Measurements from ENCODE around the gene CHD6.

Gene CHD6

GRCh38 chr20:41475503-41475902 lies 142.7 kb downstream of the CHD6 start:
- no peak for DNase-seq (ENCODE audit: low read depth in 1 of 2, low spot score in 1 of 2)

GRCh38 chr20:41470362-41471095 lies 147.6 kb downstream of the CHD6 start:
- no peak for DNase-seq (ENCODE audit: low read depth in 1 of 2, low spot score in 1 of 2)

DNA sequence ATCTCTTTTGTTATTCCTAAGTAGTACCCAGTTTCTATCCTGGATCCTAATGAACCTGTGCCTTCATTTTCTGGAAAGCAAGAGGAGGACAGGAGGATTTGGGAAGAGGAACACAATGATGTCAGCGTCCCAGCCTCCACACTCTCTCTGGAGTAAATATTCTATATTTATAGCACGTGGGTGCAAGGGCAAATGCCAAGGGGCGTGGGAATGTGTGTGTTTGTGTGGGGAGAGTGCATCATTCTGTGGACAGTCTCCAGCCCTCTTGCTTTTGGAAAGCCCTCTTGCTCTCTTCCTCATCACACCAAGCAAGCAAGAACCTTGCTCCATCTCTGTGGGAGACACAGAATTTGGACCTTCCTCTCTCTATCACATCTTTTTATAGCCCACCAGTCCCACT lies 148.3 kb downstream of the CHD6 start:
- DNase-seq (ENCODE audit: low read depth in 1 of 2, low spot score in 1 of 2): no peak

- DNase-seq (ENCODE audit: low read depth in 1 of 2, low spot score in 1 of 2): no peak
Observed at GRCh38 chr20:41468994-41469600, 149.1 kb downstream of the CHD6 start.

- DNase-seq (ENCODE audit: low read depth in 1 of 2, low spot score in 1 of 2): no peak
Observed at GRCh38 chr20:41467690-41468089, 150.5 kb downstream of the CHD6 start.

- DNase-seq (ENCODE audit: low read depth in 1 of 2, low spot score in 1 of 2): no peak
Observed at GRCh38 chr20:41467220-41467619, 151.0 kb downstream of the CHD6 start.

GRCh38 chr20:41463567-41463966 lies 154.6 kb downstream of the CHD6 start:
- no peak for DNase-seq (ENCODE audit: low read depth in 1 of 2, low spot score in 1 of 2)

DNA sequence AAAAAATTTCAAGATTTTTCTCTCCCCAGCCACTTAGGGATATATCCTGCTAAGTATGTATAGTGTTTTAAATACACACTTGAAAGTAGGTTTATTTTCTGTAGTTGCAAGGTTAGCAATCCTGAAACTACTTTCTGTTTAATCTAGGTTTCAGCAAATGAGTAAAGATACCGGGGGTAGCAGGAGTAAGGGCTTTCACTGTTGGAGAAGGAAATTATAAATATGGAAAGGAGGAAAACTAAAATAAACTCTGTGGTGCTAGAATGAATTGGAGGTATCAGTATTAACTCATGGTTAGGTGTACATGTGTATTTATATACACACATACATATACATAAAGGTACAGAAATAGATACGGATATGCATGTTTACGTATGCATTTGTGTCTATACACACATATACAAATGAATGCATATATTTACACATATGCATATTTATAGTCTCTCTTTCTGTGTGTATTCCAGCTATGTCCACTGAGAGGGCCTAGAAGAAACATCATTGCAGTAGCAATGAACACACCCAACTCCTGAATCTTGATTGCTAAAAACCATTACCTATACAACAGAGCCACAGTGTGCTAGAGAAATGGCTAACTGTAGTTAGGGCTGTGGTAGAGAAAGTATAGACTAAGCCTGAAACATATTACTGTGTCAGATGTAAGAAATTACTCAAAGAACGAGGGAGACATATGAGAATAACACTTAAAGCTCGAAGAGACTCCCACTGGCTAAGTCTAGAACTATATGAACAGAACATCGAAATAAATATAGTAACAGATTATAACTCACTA lies 155.6 kb downstream of the CHD6 start:
- DNase-seq (ENCODE audit: low read depth in 1 of 2, low spot score in 1 of 2): no peak

DNA sequence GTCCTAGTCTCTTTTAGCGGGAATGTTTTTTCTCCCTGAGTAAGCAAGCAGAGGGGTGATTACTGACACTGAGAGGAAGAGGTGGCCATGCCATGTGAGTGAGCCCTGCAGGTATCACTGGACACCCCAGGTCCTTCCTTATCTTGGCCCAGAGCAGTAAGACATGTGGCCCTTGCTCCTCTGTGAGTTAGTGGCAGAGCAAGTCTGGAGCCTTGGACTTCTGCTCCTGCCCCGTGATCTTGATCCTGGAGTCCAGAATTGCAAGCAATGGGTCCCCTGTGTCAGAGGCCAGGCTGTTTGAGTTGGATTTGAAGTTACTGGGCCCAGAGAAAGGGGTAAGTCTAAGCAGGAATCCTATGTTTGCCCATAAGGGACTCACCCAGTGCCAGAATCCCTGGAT lies 159.4 kb downstream of the CHD6 start:
- DNase-seq (ENCODE audit: low read depth in 1 of 2, low spot score in 1 of 2): no peak

DNA sequence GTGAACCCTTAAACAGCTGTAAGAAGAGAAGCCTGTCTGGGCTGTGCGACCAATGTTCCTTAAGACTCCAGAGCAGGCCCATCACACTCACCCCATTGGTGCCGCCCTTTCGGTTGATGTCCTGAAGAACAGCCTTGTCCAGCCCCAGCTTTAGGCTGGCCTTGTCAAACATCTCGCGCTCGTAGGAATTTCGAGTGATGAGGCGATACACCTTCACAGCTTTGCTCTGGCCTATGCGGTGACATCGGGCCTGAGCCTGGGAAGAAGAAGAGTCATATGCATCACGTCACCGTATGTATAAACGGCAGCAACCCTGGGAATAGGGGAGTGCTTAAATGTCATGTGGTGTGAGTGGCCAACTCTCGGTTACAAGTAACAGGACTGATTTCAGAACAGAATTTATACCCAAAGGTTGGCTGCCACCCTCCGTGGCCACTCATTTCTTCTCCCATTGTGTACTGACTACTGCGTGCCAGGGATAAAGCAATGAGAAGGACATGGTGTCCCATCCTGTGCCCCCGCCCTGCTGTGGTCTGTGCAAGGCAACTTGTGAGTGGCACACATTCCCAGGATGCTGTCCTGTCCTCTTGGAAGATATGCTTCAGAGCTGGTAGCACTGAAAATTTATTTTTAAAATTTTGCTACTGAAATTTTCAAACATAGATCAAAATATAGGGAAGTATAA lies 160.9 kb downstream of the CHD6 start:
- no peak for DNase-seq (ENCODE audit: low read depth in 1 of 2, low spot score in 1 of 2)

- DNase-seq (ENCODE audit: low read depth in 1 of 2, low spot score in 1 of 2): no peak
Observed at GRCh38 chr20:41456351-41456750, 161.8 kb downstream of the CHD6 start.

- no peak for DNase-seq (ENCODE audit: low read depth in 1 of 2, low spot score in 1 of 2)
Observed at GRCh38 chr20:41454250-41454649, 163.9 kb downstream of the CHD6 start.

DNA sequence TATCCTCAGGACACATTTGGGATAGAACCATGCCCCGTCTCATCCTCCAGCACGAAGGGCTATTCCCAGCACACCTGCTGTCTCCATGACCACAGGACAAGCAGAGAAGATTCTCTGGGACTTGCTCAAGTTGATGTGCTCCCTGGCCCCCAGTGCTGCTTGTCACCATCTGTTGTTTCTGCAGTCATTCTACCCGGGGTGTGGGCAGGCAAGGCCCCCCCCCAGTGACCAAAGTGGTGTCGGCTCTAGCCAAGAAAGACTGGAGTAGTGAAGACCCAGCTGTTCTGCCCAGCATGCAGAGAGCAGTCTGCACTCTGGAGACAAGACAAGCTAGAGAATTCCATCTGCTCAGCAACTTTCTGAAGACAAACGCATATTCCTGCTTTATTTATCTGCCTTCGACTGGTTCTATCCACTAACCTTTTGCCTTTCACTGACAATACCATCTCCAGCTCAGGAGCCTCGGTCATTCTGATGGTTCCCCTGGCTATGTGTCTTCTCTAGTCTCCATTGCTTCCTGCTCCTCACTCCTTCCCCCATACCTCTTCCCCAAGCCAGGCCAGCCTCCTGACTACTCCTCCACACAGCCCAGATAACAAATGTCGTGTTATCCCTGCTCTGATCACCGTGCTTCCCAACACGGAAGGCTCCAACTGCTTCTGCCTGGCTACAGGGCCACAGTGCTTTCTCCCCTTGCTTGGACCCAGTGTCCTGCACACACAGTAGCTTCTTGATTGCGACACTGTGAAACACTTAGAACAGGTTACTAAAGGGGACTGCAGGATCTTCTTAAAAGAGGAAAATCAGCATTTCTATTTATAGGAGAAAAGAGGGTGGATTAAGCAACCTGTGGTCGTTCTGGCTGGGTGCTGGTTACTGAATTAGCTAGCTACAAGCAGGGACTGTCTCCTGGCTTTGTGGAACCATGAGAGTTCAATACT lies 164.9 kb downstream of the CHD6 start:
- DNase-seq (ENCODE audit: low read depth in 1 of 2, low spot score in 1 of 2): no peak

- DNase-seq (ENCODE audit: low read depth in 1 of 2, low spot score in 1 of 2): no peak
Observed at GRCh38 chr20:41452226-41452625, 166.0 kb downstream of the CHD6 start.

- no peak for DNase-seq (ENCODE audit: low read depth in 1 of 2, low spot score in 1 of 2)
Observed at GRCh38 chr20:41447006-41447405, 171.2 kb downstream of the CHD6 start.

DNA sequence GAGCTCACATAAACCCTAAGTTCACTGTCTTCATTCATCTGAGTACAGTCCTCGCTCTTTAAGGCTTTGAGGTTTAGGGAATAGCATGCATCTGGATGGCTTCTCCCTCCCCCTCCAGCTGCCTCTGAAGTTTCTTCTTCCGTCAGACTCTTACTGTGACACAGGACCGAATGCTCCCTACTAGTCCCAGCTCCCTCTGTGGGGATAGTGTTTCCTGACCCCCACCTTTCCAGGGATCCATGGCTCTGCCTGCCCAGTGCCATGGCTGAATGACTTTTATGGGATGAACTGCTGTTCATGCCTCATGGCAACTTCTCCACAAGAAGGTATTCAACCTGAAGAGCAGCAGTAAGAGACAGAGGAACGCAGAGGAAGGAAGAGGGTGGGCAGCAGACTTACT lies 171.7 kb downstream of the CHD6 start:
- no peak for DNase-seq (ENCODE audit: low read depth in 1 of 2, low spot score in 1 of 2)

DNA sequence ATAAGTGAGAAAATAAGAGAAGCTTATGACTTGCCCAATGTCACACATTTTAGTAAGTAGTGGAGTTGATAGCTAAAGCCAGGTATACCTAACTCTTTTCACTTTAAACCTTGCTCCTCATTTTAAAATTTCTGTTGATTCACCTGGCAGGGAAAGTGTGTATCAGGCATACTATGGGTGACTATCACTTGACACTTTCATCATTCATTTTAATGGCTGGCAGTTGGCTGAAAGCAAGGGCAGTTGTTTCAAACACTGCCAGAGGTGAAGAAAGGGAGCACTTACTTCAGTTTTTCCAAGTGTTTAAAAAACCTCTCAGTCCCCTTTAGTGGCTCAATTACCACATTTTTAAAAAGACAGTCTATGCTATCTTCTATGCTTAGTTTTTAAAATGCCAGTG lies 173.4 kb downstream of the CHD6 start:
- DNase-seq (ENCODE audit: low read depth in 1 of 2, low spot score in 1 of 2): no peak

GRCh38 chr20:41443691-41444090 lies 174.5 kb downstream of the CHD6 start:
- DNase-seq (ENCODE audit: low read depth in 1 of 2, low spot score in 1 of 2): no peak

DNA sequence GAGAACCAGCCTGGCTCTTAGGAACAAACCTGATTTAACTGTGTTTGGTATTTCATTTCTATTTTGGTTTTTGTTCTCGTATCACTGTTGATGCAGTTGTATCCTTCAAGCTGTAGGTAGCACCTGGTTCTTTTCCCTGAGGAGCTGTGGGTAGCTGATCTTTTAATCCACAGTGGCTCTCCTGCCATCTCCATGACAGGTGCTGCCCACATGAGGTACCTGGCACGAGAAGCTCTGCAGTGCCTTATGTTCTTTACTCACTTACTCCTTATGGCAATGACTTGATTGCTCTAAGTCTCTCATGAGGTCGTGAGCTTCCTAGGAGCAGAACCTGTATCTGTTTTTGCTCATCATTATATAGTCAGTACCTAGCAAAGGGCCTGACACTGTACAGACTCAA lies 177.3 kb downstream of the CHD6 start:
- DNase-seq (ENCODE audit: low read depth in 1 of 2, low spot score in 1 of 2): no peak

DNA sequence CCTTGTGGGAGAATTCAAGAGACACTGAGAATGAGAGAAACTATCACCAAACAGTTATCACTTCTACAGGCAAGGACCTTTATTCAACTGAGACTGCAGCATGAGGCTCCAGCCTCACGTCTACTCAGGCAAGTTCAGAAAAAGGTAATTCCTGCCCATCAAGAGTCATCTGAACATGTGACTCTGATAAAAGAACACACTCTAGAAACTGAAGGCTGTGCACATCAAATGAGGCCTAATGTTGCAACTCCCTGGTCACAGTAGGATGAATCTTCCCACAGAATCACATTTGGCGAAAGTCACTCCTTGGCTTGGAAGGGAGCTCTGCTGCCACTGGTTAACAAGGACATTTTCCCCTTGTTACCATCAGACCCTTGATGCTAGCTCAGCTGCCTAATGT lies 180.3 kb downstream of the CHD6 start:
- no peak for DNase-seq (ENCODE audit: low read depth in 1 of 2, low spot score in 1 of 2)

DNA sequence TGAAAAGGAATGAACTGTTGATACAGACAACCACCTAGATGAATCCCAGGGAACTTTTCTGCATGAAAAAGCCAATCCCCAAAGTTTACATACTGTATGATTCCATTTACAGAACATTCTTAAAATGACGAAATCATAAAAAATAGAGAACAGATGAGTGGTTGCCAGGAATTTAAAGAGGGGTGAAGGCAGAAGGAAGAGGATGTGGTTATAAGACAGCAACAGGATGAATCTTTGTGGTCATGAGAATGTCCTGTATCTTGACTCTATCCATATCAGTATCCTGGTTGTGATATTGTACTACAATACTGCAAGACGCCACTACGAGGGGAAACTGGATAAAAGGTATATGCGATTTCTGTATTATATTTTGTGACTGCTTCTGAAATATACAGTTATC lies 181.5 kb downstream of the CHD6 start:
- DNase-seq (ENCODE audit: low read depth in 1 of 2, low spot score in 1 of 2): no peak

Data from activated T-helper 1 cell treated with anti-CD3 and anti-CD28 coated beads, Interleukin-2, amount 50 U/mL, for 16 hours (primary cell).